HEK293T (cell line): Measurements from ENCODE around the gene ANKRD7.

Source experiments
- CTCF ChIA-PET: fragments of 350-600 bp; formaldehyde crosslinking; extraction: SDS; loops from one replicate; lab custom pipeline; 2021; ENCODE audit warnings: antibody characterized with exemption, inconsistent platforms; lab: Yijun Ruan, JAX
- POLR2A ChIA-PET: fragments of 350-600 bp; formaldehyde crosslinking; extraction: SDS; loops from one replicate; lab custom pipeline; 2020; ENCODE audit warnings: antibody characterized with exemption, inconsistent platforms; lab: Yijun Ruan, JAX
- DNase-seq: peaks from one replicate; pipeline ENCODE4 v3.0.0; 2012; ENCODE audit warnings: mixed read lengths; ENCODE audit errors: extremely low spot score
- ARNT ChIP-seq: fragments of 450-650 bp; IDR thresholded peaks from 2 replicates; pipeline ENCODE4 v1.6.1; 2017; ENCODE audit warnings: mild to moderate bottlenecking
- BHLHE40 ChIP-seq: fragments of 450-650 bp; IDR thresholded peaks from 2 replicates; pipeline ENCODE4 v1.6.1; 2016; ENCODE audit warnings: mild to moderate bottlenecking, moderate library complexity, borderline replicate concordance
- CTBP1 ChIP-seq: fragments of 450-650 bp; IDR thresholded peaks from 2 replicates; pipeline ENCODE4 v1.6.1; 2016; ENCODE audit warnings: borderline replicate concordance
- ELF4 ChIP-seq: fragments of 450-650 bp; IDR thresholded peaks from 2 replicates; pipeline ENCODE4 v1.6.1; 2017; ENCODE audit warnings: antibody characterized with exemption
- FOXA1 ChIP-seq: fragments of 450-650 bp; IDR thresholded peaks from 2 replicates; pipeline ENCODE4 v1.6.1; 2016; ENCODE audit warnings: mild to moderate bottlenecking
- FOXK2 ChIP-seq: fragments of 450-650 bp; IDR thresholded peaks from 2 replicates; pipeline ENCODE4 v1.6.1; 2016; ENCODE audit warnings: mild to moderate bottlenecking
- FOXM1 ChIP-seq: fragments of 450-650 bp; IDR thresholded peaks from 2 replicates; pipeline ENCODE4 v1.6.1; 2017; ENCODE audit warnings: mild to moderate bottlenecking, borderline replicate concordance
- HDGF ChIP-seq: fragments of 450-650 bp; IDR thresholded peaks from 2 replicates; pipeline ENCODE4 v1.6.1; 2017; ENCODE audit warnings: antibody characterized with exemption, borderline replicate concordance
- L3MBTL2 ChIP-seq: fragments of 450-650 bp; conservative IDR thresholded peaks from 2 replicates; pipeline ENCODE4 v1.6.1; 2016; ENCODE audit warnings: mild to moderate bottlenecking
- LEF1 ChIP-seq: fragments of 450-650 bp; IDR thresholded peaks from 2 replicates; pipeline ENCODE4 v1.6.1; 2017; ENCODE audit warnings: mild to moderate bottlenecking, borderline replicate concordance
- NFRKB ChIP-seq: fragments of 450-650 bp; IDR thresholded peaks from 2 replicates; pipeline ENCODE4 v1.6.1; 2016; ENCODE audit warnings: mild to moderate bottlenecking, moderate library complexity
- PKNOX1 ChIP-seq: fragments of 450-650 bp; IDR thresholded peaks from 2 replicates; pipeline ENCODE4 v1.6.1; 2016
- SP1 ChIP-seq: fragments of 450-650 bp; IDR thresholded peaks from 2 replicates; pipeline ENCODE4 v1.6.1; 2017
- SUZ12 ChIP-seq: fragments of 450-650 bp; IDR thresholded peaks from 2 replicates; pipeline ENCODE4 v1.6.1; 2016; ENCODE audit warnings: mild to moderate bottlenecking
- TARDBP ChIP-seq: fragments of 450-650 bp; IDR thresholded peaks from 2 replicates; pipeline ENCODE4 v1.6.1; 2016
- ZNF384 ChIP-seq: fragments of 450-650 bp; IDR thresholded peaks from 2 replicates; pipeline ENCODE4 v1.6.1; 2016

Gene ANKRD7

GRCh38 chr7:118252087-118252486, 27.6 kb downstream of the ANKRD7 start:
- DNase-seq, result no peak
- TF ChIP-seq HDGF, result no peak
- no peak for TF ChIP-seq ZNF384
- no peak for TF ChIP-seq BHLHE40
- TF ChIP-seq NFRKB, result no peak
- no peak for TF ChIP-seq FOXA1
- TF ChIP-seq L3MBTL2, result no peak
- no peak for TF ChIP-seq CTBP1
- no peak for TF ChIP-seq ARNT
- TF ChIP-seq ELF4, result no peak
- POLR2A ChIA-PET, result no interaction called here
- CTCF ChIA-PET, result no interaction called here

DNA sequence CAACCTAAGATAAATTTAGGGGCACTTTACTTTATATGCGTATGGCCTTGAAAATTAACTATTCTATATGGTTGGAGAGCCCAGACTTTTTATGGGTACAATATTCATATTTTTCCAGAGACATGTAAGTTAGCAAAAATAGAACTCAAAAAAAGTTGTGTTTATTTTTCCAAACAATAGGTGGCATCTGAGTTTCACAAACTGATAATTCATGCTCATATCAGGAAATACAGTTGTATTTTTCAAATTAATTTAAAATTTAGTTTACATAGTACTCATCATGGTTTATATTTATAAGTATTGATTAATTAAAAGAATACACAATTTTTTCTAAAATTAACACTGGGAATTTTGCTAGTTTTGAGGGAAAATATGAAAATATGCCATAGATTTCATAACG, 34.6 kb downstream of the ANKRD7 start:
- ChIA-PET CTCF (no interaction called here), POLR2A (no interaction called here)
- TF ChIP-seq SUZ12 (no peak), CTBP1 (no peak), FOXA1 (no peak), L3MBTL2 (no peak), BHLHE40 (no peak), ZNF384 (no peak)
- DNase-seq, result no peak

DNA sequence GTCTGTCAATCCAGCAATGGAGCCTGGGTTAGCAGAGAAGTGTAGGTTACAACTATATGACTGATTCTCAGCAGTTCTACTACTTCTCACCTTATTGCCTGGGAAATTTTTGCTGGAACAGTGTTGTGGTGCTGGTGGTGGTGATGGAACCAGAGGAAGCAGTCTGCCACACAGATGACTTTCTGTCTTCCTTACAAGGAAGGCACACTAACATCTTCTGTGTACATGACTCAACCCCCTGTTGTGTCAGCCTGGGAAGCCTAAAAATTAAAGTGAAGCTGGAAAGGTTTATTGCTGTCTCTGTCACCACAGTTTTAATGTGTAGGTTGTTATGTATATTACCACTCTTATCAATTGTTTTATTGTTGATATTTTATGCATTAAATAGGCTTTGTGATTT, 40.3 kb downstream of the ANKRD7 start:
- ChIA-PET POLR2A (no interaction called here), CTCF (no interaction called here)

GRCh38 chr7:118280319-118281012, 56.0 kb downstream of the ANKRD7 start:
- ChIA-PET CTCF (no interaction called here), POLR2A (no interaction called here)
- no peak for DNase-seq
- TF ChIP-seq ARNT, result no peak
- no peak for TF ChIP-seq HDGF
- TF ChIP-seq NFRKB, result no peak
- no peak for TF ChIP-seq SP1
- no peak for TF ChIP-seq TARDBP

More for the DNA sequence above, 40.3 kb downstream of the ANKRD7 start:
- no peak for DNase-seq
- no peak for TF ChIP-seq ARNT
- TF ChIP-seq TARDBP, result no peak
- no peak for TF ChIP-seq BHLHE40
- no peak for TF ChIP-seq ZNF384
- TF ChIP-seq ELF4, result no peak
- TF ChIP-seq FOXA1, result no peak
- no peak for TF ChIP-seq L3MBTL2
- TF ChIP-seq LEF1, result no peak
- no peak for TF ChIP-seq PKNOX1
- TF ChIP-seq SP1, result no peak
- no peak for TF ChIP-seq NFRKB
- TF ChIP-seq FOXM1, result no peak
- TF ChIP-seq FOXK2, result no peak
- TF ChIP-seq HDGF, result no peak
- TF ChIP-seq CTBP1, result no peak
- TF ChIP-seq SUZ12, result no peak

- CTCF ChIA-PET, result no interaction called here
- no peak for DNase-seq
- TF ChIP-seq CTBP1, result no peak
- no peak for TF ChIP-seq ARNT
- TF ChIP-seq ZNF384, result no peak
- TF ChIP-seq SUZ12, result no peak
- TF ChIP-seq FOXA1, result no peak
- TF ChIP-seq HDGF, result no peak
- no peak for TF ChIP-seq FOXM1
- TF ChIP-seq LEF1, result no peak
- TF ChIP-seq L3MBTL2, result no peak
- no peak for TF ChIP-seq PKNOX1
- no peak for TF ChIP-seq BHLHE40
- TF ChIP-seq FOXK2, result no peak
- no peak for TF ChIP-seq NFRKB
- TF ChIP-seq TARDBP, result no peak
- TF ChIP-seq SP1, result no peak
- no peak for TF ChIP-seq ELF4
- POLR2A ChIA-PET, result no interaction called here
Observed at GRCh38 chr7:118281196-118281595, 56.7 kb downstream of the ANKRD7 start.

DNA sequence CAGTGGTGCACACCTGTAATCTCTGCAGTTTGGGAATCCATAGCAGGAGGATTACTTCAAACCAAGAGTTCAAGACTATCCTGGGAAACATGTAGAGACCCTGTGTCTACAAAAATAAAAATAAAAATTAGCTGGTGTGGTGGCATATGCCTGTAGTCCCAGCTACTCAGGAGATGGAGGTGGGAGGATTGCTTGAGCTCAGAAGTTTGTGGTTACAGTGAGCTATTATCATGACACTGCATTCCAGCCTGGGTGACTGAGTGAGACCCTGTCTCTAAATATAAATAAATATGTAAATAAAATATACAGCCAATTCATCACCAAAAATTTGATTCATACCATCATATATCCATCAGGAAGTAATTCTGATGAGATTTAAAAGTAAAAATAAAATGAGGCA, 60.9 kb downstream of the ANKRD7 start:
- DNase-seq, result no peak
- TF ChIP-seq CTBP1, result no peak
- TF ChIP-seq TARDBP, result no peak
- no peak for TF ChIP-seq FOXM1
- TF ChIP-seq PKNOX1, result no peak
- TF ChIP-seq HDGF, result no peak
- TF ChIP-seq ARNT, result no peak
- TF ChIP-seq BHLHE40, result no peak
- TF ChIP-seq SP1, result no peak
- TF ChIP-seq LEF1, result no peak
- no peak for TF ChIP-seq L3MBTL2
- TF ChIP-seq FOXA1, result no peak
- no peak for TF ChIP-seq NFRKB
- ChIA-PET CTCF (no interaction called here), POLR2A (no interaction called here)
